Esophagus mucosa (tissue), 1 donor: Measurements from ENCODE around the gene GTPBP6. TPM values are rescaled to one million over a fixed set of nuclear protein-coding genes. Genes with fewer than 3 reads are reported as not detected.
"Not testable (repeated sequence)": the region's sequence is repeated elsewhere in the genome, so short reads cannot be mapped to it uniquely, and the experiment has no call there.

Experiments
- ATAC-seq: fragments of 200-7000 bp; cut with Tn5 transposase; one replicate; pipeline ENCODE4 v1.9.1; 2020
- total RNA-seq: library from RNA; stranded (reverse); gene quantifications from one replicate; pipeline ENCODE4 v1.2.4, GENCODE V29; 2023
- donor health status: DM: yes; HTN: yes; CAD: no.

GTPBP6 gene
- total RNA-seq, 1 donor from 2014 or later, result 35.3 TPM

DNA sequence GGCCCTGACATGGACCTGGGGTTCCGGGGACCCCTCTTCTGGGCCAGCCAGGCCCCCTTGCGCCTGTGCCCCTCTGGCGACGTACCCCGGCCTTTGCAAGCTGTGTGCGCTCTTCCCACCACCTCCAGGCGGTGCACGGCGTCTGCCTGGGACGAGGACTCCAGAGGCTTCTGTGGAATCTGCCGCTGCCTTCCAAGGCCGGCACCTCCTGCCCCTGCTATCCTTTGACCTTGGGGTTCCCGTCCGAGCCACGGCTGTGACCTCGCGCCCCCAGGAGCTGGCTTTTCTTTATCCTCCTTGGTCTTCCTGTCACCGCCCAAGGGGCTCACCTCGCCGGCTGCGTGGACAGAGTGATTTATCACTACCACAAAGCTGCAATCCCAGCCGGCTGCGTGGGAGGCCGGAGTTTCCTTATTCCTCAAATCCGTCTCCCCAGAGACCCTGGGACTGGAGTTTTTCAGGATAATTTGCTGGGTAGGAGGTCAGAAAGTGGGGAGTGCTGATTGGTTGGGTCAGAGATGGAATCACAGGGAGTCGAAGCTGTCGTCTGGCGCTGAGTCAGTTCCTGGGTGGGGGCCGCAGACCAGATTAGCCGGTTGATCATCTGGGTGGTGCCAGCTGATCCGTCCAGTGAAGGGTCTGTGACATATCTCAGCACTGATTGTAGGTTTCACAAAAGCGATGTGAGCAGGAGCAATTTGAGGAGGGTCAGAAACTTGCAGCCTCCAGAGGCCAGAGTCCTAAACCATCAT, 57.3 kb downstream of the GTPBP6 start:
- peak; percentile 68 for ATAC-seq

DNA sequence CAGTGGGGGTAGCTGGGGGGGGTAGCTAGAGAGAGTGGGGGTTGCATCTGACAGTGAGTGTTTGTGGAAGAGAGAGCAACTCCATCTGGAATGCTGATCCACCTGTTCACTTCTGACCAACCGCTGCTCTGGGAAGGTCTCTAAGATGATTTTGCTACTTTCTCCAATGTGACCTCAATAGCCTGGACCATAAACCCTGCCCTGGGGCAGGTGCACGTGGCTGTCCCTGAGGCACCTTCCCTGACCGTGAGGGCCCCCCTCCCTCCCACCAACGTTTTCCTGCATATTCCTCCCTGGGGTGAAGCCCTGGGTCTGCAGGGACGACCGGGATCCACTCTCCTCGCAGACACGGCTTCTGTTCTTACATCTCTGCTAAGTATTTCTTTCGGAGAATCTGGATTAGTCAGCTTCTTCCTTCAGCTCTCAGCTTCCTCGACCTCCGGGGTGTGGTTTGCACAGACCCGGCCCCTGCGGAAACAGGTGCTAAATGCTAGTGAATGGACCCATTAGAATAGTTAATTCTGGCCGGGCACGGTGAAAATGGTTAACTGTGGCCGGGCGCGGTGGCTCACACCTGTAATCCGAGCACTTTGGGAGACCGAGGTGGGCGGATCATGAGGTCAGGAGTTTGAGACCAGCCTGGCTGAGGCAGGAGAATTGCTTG, 58.8 kb downstream of the GTPBP6 start:
- no peak for ATAC-seq

DNA sequence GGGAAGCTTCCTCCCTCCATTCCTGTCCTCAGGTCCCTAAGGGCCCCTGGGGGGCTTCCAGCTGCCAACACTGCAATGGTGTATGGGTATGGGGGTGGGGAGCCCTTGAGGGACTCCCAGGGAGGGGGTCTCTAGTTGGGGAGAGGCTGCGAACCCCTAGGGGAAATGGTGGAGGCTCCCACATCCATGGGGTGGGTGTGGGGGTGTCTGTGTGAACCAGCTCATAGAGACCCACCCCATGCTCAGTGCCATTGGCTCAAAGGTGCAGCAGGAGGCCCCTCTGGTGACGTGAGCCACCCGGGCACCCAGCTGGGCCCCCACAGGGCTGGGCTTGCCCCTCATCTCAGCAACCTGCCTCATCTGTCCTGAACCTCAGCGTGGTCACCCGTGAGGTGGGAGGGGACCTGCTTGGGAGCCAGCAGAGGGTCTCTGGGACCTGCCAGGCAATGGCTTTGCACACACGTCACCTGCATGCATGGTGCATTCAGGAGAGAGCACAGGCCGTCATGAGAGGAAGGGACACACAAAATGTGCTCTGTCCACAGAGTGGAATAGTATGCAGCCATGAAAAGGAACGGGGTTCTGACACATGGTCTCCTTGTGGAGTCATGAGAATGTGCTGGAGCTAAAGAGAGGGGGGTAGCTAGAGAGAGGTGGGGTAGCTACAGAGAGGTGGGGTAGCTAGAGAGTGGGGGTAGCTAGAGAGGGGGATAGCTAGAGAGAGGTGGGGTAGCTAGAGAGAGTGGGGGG, 60.1 kb downstream of the GTPBP6 start:
- ATAC-seq, result no peak

DNA sequence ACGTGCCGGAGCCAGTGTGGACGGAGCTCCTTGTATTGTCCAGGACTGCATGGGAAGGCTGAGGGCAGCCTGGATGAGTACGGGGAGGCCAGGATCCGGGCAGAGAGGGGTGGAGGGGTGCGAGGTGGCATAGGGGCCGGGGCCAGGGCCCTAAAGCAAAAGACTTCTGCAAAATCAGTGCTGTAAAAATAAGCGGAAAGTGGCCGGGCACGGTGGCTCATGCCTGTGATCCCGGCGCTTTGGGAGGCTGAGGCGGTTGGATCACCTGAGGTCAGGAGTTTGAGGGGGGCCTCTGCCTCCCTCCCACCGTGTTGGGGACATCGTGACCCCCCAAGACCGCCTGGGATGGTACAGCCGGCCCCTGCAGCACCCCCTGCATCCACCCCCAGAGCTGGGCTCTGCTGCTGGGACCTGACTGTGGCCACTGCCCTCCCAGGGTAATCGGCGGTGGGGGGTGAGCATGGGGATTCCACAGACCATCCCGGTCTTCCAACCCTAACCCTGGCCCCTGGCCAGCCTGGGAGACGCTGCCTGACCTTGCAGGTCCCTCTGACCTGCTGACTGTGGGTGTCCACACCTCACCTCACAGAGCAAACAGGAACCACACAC, 60.8 kb downstream of the GTPBP6 start:
- ATAC-seq, result no peak

DNA sequence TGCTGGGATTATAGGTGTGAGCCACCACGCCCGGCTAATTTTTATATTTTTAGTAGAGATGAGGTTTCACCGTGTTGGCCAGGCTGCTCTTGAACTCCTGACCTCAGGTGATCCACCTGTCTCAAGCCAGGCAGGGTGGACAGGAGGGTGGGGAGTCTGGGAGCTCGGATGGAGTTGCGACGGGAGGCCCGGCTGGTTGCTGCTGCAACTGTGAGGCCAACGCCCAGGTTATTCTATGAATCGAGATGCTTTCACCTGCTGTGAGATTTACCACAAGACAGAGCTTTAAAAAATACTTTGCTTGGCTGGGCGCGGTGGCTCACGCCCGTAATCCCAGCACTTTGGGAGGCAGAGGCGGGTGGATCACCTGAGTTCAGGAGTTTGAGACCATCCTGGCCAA, 61.5 kb downstream of the GTPBP6 start:
- ATAC-seq, result not testable (repeated sequence)

DNA sequence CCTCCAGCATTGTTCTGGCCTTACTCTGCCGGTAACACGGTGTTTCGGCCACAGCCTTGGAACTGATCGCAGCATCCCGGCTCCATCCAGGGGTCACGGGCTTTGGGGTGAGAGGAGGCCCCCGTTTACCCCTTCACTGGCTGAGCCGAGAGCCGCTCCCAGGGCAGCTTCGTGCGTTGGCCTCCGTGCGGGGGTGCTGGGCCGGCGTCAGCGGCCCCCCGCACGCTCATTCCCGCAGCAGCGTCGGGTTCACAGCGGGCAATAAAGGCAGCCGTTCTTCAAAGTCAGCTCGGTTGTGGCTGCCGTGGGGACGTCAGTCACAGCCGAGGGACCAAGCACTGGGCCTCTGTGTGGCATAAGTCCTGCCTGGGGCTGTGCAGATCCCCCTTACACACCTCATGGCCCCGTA, 62.7 kb downstream of the GTPBP6 start:
- ATAC-seq, result no peak

Other genes starting within 250 kb of the GTPBP6 start
- 17.8 TPM for gene PLCXD1, start 37.4 kb downstream of the GTPBP6 start, total RNA-seq
- 13.8 TPM for gene PPP2R3B, start 68.1 kb upstream of the GTPBP6 start, total RNA-seq